Adrenal gland (tissue), 5 donors: ENCODE data around the gene IKZF4.
"Not testable (repeated sequence)": the region's sequence is repeated elsewhere in the genome, so short reads cannot be mapped to it uniquely, and the experiment has no call there.

Experiments used
- POLR2A ChIP-seq, 2 donors: fragments of 450-650 bp; IDR thresholded peaks; one replicate each; pipeline ENCODE4 v1.6.1; 2017; ENCODE audit warnings: antibody characterized with exemption in 2 of 2, mild to moderate bottlenecking in 2 of 2, moderate library complexity in 1 of 2
- TF ChIP-seq, protein P1 (sequence below), 6 experiments: fragments of 450-650 bp in 4 of 6; fragments of 200-600 bp in 2 of 6; sonication (generic) in 1 of 6; IDR thresholded peaks; 1 replicate in 5 of 6; 2 replicates in 1 of 6; pipeline versions ENCODE4 v1.5.1 to v1.8.0; 2016 to 2021; ENCODE audit warnings: antibody characterized with exemption in 6 of 6, mild to moderate bottlenecking in 2 of 6, moderate library complexity in 1 of 6
- donor health status: DM: no; HTN: no; CAD: no.

DNA sequence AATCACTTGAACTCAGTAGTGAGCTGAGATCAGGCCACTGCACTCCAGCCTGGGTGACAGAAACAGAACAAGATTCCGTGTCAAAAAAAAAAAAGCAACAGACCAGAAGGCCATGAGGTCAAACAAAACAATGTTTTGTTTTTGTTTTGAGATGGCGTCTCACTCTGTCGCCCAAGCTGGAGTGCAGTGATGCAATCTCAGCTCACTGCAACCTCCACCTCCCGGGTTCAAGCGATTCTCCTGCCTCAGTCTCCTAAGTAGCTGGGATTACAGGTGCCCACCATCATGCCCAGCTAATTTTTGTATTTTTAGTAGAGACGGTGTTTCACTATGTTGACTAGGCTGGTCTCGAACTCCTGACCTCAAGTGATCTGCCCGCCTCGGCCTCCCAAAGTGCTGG, 57.1 kb downstream of the IKZF4 start:
- TF ChIP-seq, protein P1, sequence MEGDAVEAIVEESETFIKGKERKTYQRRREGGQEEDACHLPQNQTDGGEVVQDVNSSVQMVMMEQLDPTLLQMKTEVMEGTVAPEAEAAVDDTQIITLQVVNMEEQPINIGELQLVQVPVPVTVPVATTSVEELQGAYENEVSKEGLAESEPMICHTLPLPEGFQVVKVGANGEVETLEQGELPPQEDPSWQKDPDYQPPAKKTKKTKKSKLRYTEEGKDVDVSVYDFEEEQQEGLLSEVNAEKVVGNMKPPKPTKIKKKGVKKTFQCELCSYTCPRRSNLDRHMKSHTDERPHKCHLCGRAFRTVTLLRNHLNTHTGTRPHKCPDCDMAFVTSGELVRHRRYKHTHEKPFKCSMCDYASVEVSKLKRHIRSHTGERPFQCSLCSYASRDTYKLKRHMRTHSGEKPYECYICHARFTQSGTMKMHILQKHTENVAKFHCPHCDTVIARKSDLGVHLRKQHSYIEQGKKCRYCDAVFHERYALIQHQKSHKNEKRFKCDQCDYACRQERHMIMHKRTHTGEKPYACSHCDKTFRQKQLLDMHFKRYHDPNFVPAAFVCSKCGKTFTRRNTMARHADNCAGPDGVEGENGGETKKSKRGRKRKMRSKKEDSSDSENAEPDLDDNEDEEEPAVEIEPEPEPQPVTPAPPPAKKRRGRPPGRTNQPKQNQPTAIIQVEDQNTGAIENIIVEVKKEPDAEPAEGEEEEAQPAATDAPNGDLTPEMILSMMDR (IDR thresholded peaks at IDR 0.05): not testable (repeated sequence)
- TF ChIP-seq POLR2A (IDR thresholded peaks at IDR 0.05): not testable (repeated sequence)
